ENCODE results near the gene GJA4.
"Not testable (repeated sequence)": the region's sequence is repeated elsewhere in the genome, so short reads cannot be mapped to it uniquely, and the experiment has no call there.

The GJA4 gene

DNA sequence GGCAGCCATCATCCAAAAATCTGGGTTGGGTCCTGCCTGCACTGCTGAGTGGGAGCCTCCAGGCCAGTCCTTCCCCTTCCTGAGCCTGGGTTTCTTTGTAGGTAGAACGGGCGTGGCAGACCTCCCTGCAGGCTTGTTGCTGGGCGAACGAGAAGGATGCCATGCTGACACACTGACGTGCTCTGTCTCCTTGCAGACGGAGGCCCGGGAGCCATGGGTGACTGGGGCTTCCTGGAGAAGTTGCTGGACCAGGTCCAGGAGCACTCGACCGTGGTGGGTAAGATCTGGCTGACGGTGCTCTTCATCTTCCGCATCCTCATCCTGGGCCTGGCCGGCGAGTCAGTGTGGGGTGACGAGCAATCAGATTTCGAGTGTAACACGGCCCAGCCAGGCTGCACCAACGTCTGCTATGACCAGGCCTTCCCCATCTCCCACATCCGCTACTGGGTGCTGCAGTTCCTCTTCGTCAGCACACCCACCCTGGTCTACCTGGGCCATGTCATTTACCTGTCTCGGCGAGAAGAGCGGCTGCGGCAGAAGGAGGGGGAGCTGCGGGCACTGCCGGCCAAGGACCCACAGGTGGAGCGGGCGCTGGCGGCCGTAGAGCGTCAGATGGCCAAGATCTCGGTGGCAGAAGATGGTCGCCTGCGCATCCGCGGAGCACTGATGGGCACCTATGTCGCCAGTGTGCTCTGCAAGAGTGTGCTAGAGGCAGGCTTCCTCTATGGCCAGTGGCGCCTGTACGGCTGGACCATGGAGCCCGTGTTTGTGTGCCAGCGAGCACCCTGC is 1.4 kb downstream of the GJA4 start:
- no peak for DNase-seq

DNA sequence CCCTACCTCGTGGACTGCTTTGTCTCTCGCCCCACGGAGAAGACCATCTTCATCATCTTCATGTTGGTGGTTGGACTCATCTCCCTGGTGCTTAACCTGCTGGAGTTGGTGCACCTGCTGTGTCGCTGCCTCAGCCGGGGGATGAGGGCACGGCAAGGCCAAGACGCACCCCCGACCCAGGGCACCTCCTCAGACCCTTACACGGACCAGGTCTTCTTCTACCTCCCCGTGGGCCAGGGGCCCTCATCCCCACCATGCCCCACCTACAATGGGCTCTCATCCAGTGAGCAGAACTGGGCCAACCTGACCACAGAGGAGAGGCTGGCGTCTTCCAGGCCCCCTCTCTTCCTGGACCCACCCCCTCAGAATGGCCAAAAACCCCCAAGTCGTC is 2.0 kb downstream of the GJA4 start:
- no peak for DNase-seq

DNA sequence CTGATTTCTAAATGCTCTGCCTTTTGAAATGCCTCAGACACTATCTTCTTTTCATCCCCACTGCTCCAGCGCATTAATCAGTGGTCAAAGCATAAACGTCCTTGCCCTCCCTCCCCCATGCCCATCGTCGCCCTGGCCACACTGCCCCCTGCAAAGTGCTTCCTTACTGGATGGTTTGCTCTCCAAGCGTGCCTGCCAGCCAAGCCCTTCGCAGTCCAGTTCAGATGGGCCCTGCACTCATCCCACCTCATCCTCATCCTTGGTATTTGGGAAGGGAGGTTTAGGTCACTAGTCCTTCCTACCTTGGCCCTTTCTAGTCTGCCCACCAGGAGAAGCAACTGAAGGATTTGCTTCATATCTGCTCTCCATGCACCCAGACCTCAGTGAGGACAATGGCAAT is 3.1 kb downstream of the GJA4 start:
- no peak for DNase-seq

DNA sequence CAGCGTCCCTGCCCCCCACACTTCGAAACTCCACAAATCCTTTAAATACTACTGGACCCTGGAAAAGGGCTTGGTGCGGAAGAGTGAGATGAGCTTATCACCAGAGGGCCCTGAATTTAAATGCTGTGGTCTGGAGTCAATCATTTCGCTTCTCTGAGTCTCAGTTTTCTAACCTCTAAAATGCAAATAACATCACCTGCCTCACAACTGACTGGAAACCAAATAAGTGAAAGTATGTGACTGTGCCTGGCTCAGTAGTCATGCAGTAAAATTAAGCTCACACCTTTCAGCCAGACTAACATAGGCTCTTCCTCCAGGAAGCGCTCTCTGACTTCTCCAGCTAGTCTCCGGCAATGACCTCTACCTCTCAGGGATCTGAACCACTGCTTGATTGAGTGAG is 4.2 kb downstream of the GJA4 start:
- no peak for DNase-seq

DNA sequence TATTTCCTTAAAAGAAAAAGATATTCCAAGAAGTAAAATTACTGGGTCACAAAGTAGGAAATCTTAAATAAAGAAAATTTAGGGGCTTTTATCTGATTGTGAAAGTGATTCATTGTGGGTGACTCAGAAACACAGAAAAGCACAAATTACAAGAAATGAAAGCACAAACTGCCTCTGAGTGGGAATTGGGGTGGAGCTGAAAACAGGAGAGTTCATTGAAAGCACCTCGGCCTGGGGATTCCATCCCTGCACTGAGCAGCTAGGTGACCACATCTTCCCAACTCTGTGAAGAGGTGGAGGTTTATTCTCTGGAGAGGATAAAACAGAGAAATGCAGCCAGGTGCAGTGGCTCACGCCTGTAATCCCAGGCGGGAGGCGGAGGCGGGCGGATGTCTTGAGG is 7.4 kb downstream of the GJA4 start:
- no peak for DNase-seq

DNA sequence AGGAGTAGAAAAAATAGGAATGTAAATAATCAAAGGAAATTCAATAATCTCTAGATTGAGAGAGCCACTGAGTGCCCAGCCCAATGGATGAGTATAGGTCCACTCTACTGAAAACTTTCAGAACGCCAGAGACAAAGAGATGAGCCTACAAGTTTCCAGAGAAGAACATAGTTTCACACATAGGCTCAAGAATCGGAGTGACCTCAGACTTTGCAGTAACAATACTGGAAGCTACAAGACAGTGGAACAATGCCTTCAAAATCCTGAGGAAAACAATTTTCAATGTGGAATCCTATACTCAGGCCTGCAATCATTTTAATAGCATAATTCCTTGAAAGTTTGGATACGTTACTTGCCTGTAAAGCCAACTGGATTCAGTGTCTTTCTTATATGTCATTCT is 11.0 kb downstream of the GJA4 start:
- DNase-seq, result no peak

DNA sequence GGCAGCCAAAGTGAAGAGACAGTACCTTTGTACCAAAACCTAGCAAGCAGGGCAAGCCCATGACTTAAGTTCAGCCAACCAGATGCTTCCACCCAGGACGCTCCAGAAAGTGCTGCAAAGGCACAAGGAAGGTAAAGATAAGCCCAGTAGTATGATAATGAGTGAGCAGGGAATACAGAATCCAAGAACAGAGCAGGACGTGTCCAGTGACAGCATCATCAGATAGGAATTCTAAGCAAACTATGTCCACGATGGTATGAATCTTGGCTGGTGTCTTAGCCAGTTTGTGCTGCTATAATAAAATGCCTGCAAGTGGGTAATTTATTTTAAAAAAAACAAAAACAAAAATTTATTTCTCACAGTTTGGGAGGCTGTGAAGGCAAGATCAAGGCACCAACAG is 13.6 kb downstream of the GJA4 start:
- DNase-seq, result no peak

DNA sequence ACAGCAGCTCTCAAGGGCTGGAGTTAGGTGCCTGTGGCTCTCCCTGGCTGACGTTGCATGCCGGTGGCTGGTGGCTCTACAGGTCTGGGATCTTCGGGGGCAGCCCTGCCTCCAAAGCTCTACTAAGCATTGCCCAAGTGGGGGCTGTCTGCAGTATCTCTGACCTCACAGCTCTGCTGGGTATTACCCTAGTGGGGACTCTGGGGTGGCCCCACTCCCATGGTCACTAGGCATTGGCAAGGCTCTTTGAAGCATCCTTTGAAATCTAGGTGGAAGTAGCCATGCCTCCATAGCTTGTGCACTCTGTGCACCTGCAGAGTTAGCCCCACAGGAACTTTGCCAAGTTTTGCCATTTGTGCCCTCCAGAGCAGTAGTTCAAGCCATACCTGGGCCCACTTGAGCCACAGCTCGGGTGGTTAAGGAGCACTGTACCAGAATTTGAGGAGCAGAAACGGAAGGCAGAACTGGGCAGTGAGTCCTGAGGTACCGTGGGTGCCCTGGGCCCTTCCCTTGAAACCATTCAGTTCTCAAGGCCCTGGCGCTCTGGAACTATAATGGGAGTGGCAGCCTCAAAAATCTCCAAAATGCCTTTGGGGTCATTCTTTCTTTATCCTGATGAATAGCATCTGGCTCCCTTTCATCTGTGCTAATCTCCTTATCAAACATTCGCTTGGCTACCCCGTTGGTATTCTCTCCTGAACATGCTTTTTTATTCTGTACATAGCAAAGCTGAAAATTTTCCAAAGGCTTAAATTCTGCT is 15.4 kb downstream of the GJA4 start:
- no peak for DNase-seq

DNA sequence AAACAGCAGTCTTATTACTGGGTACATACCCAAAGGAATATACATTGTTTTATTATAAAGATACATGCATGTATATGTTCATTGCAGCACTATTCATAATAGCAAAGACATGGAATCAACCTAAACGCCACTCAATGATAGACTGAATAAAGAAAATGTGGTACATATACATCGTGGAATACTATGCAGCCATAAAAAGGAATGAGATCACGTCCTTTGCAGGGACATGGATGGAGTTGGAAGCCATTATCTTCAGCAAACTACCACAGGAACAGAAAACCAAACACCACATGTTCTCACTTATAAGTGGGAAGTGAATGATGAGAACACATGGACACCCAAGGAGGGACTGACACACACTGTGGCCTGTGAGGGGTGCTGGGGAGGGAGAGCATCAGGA is 18.0 kb downstream of the GJA4 start:
- not testable (repeated sequence) for DNase-seq

DNA sequence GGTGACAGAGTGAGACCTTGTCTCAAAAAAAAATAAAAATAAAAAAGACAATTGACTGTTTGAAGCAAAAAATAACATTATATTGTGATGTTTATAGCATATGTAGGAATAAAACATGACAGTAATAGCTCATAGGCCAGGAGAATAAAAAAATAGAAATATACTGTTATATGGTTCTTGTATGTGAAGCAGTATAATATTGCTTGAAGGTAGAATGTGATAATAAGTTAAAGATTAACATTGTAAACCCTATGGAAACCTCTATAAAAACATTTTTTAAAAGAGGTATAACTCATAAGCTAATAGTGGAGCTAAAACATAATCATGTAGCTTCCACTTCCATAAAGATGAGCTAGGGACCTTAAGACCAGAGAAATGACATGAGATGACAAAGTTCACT is 23.5 kb downstream of the GJA4 start:
- no peak for DNase-seq

DNA sequence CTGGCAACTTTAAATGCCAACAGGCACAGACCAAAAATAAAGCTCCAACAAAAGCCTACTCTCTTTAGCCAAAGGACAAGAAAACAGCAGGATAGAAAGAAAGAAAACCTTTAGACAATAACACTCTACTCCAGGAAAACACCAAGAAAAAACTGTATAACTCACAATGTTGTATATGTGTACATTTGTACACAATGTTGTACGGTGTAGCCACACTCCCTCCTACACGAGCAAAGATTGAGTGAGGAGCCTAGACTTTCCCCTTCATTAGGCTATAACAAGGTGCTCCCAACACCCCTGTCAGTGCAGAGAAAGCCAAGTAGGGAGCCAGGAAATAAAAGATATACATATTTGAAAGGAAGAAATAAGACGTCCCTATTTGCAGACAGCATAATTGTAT is 24.0 kb downstream of the GJA4 start:
- DNase-seq, result no peak

DNA sequence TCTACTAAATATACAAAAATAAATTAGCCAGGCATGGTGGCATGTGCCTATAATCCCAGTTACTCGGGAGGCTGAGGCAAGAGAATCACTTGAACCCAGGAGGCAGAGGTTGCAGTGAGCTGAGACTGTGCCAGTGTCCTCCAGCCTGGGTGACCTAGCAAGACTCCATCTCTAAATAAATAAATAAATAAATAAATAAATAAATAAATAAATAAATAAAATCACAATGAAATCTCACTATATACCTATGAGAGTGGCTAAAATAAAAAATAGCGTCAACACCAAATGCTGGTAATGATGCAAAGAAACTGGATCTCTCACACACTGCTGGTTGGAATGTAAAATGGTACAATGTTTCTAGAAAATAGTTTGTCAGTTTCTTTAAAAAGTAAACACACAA is 26.1 kb downstream of the GJA4 start:
- not testable (repeated sequence) for DNase-seq

DNA sequence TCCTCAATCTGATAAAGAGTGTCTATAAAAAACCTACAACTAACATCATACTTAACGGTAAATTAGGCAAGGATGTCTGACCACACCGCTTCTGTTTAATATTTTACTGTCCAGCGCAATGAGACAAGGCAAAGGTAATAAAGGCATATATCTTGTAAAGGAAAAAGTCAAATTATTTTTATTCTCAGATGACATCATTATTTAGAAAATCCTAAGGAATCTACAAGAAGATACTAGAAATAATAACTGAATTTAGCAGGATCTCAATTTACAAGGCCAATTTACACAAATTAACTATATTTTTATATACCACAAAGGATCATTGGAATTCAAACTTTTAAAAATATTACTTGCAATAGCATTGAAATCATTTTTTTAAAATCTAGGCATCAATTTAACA is 29.4 kb downstream of the GJA4 start:
- DNase-seq, result no peak

DNA sequence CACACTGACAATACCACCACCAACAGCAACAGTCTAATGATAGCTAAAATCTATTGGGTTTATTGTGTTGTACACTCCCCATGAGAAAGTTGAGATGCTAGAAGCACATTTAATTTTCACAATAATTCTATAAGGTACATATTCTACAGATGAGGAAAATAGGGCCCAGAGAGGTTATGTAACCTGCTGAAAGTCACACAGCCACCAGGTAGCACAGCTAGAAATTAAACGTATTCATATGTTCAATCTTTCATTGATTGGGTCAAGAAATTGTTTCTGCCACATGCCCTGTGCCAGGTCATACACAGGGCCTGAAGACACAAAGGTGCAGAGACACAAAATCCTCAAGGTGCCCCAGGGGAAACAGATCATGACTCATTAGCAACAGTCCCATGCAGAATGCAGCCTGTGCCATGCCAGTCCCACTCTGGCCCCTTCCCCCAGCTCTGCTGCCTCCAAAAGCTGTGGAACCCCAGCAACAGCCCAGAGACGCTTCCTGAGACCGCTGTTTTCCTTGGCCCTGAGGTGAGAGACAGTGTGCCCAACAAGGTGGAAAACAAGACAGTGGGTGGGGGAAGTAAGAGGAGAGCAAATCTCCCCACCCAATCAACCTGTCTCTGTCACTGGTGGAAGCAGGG is 32.1 kb downstream of the GJA4 start:
- no peak for DNase-seq

DNA sequence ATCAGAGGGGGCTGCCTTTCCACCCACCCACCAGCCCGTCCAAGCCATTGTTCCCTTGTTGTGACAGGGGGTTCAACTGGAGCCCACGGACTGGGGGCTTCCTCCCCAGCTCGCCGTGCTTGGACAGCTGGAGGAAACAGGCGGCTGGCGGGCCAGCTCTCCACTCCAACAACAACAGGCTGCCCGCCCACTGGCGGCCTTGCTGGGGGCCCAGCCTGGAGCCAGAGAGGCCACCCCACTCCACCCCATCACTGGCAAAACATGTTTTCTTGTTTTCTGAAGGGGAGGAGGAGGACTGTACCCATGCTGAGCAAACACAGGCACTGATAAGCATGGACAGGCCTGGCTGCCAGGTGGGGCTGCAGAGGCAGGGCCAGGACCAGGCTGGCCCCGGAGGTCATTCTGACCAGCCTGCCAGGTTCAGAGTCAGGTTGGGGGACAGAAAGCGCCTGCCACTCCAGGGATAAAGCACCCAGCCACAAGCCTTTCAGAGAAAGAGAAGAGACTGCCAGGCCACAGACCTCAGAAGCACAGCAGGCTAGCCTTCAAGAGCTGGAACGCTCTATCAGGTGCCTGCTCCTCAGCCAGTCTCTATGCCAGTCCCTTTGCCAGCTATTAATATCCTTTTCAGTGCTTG is 32.8 kb downstream of the GJA4 start:
- DNase-seq, result no peak

DNA sequence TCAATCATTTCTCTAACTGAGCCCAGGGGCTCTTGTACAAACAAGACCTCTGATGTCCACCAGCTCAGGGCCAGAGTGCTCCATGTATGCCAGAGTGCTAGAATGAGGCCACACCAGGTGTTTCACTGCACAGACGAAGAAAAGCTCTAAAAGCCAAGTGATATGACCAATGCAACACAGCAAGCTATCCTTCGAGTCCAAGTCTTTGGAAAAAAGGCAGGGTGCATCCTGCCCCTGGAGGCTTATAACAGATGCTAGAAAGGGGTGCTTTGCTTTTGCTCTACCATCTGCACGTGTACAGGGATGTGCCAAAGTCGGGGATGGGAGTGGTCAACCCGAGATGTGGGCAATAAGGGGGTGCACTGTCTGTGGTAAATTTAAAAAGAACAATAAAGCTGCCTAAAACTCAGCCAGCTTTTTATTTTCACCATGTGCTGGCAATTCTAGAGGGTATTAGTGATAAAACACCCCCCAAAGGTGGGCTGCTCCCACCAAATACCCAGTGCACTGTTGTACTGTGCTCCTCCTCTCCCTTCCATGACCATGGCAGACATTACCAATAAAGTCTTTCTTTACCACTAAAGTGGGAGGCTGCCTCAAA is 34.6 kb downstream of the GJA4 start:
- DNase-seq, result no peak

DNA sequence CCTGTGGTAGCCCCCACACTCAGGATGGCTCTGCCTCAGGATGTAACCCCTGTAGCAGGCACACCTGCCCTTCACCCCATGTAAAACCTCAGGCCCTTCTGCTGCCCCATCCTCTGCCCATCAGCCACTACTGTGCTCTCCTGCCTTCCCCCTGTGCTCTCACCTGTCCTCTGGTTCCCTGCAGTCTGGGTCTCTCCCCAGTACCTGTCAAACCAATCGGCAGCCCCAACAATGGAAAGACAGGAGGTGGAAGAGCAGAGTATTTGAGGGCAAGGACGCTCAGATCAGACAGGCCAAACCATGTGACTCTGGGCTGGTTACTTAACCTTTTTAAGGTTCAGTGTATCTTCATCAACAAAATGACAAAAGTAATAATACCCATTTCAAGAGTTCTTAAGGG is 35.8 kb downstream of the GJA4 start:
- DNase-seq, result no peak

DNA sequence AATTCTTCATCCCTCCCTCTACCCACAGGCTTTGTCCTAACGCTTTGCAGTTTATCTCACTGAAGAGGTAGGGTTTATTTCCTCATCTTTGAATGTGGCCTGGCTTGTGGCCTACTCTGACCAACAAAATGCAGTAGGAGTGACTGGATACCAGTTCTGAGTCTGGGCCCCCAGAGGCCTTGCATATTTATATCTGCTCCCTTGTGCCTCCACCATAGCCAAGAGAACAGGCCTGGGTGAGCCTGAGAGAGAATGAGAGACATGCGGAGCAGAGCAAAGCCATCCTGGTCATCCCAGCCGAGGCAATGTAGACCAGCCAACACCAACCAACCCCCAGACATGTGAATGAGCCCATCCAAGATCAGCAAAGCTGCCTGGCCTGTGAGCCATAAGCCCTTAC is 36.5 kb downstream of the GJA4 start:
- DNase-seq, result no peak

DNA sequence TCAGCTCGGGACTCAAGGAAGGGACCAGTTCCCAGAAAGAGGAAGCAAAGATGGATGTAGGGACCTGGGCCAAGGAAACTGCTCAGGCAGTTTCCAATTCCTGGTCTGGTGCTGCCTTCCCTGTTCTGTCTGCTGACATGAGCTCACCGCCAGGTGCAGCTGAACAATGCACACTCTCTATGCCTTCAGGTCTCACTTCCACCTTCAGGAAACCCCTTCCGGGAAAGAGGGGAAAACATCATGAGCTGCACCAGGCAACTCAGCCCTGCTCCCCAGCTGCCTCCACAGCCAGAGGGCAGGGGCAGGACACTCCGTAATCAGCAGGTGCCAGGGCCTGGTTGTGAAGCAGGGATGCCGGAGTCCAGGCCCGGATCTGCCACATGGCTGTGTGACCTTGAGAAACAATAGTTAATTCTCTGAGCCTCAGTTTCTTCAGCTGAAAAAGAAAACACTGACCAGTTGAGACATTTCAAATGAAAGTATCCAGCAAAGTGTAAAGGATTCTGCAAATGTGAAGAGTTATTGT is 39.0 kb downstream of the GJA4 start:
- DNase-seq, result no peak

DNA sequence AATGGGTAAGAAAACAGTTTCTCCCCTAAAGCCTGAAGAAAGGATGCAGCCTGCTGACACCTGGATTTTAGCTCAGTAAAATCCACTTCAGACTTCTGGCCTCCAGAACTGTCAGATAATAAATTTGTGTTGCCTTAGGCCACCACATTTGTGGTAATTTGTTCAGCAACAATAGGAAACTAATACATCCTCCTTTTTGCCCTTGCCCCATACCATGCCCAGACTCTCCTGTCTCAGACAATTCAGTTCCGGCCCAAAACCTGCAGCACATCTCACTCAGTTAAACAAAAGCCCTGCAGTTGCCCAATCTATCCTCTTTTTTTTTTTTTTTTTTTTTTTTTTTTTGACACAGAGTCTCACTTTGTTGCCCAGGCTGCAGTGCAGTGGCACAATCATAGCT is 40.9 kb downstream of the GJA4 start:
- no peak for DNase-seq

DNA sequence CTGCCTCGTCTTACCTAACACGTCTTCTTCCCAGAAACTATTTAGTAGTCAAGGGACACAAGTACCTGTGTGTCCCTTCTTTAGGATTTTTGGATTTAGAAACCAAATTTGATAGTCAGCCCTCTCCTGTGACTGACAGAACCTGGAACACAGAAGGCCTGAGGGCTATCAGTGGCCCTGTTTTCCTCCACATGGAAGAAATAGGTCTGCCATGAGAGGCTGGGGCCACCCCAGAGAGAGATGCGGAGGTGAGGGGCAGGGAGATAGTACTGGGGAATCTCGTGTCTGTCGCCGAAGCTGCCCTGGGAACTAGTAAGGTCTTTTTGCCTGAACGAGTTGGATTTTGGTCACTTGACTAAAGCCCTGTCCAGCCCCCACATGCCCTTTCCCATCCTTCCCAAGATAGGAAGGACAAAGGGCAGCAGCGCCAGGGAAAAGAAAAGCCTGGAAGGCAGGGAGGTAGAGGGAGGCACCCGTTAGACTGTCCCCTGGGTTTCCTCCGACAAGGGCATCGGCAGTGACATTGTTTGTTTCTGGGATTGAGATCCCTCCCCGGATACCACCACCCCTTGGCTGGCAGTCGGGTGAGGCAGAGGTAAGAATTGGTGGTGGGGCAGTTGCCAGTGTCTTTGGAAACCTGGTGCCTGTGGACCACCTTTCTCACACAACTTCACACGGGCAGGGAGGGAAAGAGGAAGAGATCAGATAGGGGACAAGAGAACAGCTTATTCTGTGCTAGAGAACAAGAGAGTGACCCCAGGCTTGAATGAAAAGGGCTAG is 46.9 kb downstream of the GJA4 start:
- no peak for DNase-seq

DNA sequence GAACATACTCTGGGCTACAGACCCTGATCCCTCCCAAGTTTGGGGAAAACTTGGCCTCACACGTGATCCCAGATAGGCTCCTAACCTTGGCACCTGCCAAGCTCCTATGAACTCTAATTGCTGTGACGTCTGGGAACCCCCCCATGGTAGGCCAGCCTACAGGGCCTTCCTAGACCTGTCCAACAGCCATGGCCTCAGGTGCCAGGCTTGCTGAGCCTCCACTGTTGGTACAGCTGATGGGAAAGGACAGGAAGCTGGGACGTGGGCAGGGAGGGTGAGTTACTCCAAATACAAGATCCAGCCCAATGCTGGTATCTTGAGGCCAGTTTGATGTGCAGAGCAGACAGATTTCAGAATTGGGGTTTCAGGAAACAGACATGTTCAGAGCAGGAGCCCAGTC is 47.6 kb downstream of the GJA4 start:
- DNase-seq, result no peak

Measured in NCI-H2081 treated with DMSO at 0.1 percent for 48 hours (cell line).